Liver (tissue), 9 donors: ENCODE measurements around the gene LILRA2. TPM values are rescaled to one million over a fixed set of nuclear protein-coding genes. Genes with fewer than 3 reads are reported as not detected.
"Not testable (repeated sequence)": the region's sequence is repeated elsewhere in the genome, so short reads cannot be mapped to it uniquely, and the experiment has no call there.

Experiments used
- DNase-seq: peaks from one replicate; pipeline ENCODE4 v3.0.0-alpha.2; 2017; ENCODE audit warnings: low spot score
- H3K27ac ChIP-seq, 2 donors: one replicate each; pipeline ENCODE4 v1.7.0; 2013; ENCODE audit warnings: inconsistent platforms in 2 of 2, low read length in 2 of 2, control low read depth in 1 of 2, low read depth in 1 of 2, mild to moderate bottlenecking in 1 of 2
- H3K27me3 ChIP-seq, 4 donors: one replicate each; pipeline versions ENCODE4 v1.6.1 to v1.7.0; 2013; ENCODE audit warnings: low read length in 3 of 4, inconsistent platforms in 1 of 4, mild to moderate bottlenecking in 1 of 4, moderate library complexity in 1 of 4; ENCODE audit not compliant: control insufficient read depth in 4 of 4, insufficient read depth in 4 of 4
- H3K36me3 ChIP-seq, 4 donors: one replicate each; pipeline versions ENCODE4 v1.6.1 to v1.7.0; 2013; ENCODE audit warnings: low read length in 3 of 4, mild to moderate bottlenecking in 3 of 4, low read depth in 1 of 4, moderate library complexity in 1 of 4; ENCODE audit not compliant: control insufficient read depth in 4 of 4, insufficient read depth in 3 of 4
- H3K4me1 ChIP-seq, 4 donors: one replicate each; pipeline versions ENCODE4 v1.6.1 to v1.7.0; 2013; ENCODE audit warnings: low read length in 3 of 4, mild to moderate bottlenecking in 3 of 4, moderate library complexity in 1 of 4; ENCODE audit not compliant: control insufficient read depth in 4 of 4, insufficient read depth in 4 of 4
- H3K4me3 ChIP-seq, 3 donors: one replicate each; pipeline versions ENCODE4 v1.6.1 to v1.7.0; 2013; ENCODE audit warnings: low read length in 3 of 3, control low read depth in 1 of 3, low read depth in 1 of 3, mild to moderate bottlenecking in 1 of 3
- H3K9ac ChIP-seq, 2 donors: one replicate each; pipeline ENCODE4 v1.7.0; 2013; ENCODE audit warnings: low read length in 2 of 2, mild to moderate bottlenecking in 2 of 2, moderate library complexity in 2 of 2, control low read depth in 1 of 2, low read depth in 1 of 2
- H3K9me3 ChIP-seq, 4 donors: one replicate each; pipeline versions ENCODE4 v1.6.1 to v1.7.0; 2013; ENCODE audit warnings: low read length in 3 of 4; ENCODE audit not compliant: control insufficient read depth in 4 of 4
- ATF3 ChIP-seq: IDR thresholded peaks from 2 replicates; pipeline ENCODE4 v1.6.1; 2016; ENCODE audit warnings: antibody characterized with exemption
- CTCF ChIP-seq: fragments of 150-350 bp; IDR thresholded peaks from 2 replicates; pipeline ENCODE4 v1.5.1; 2017; ENCODE audit warnings: improper control_type of control experiment, low read depth, low read length; ENCODE audit not compliant: missing input control
- EGR1 ChIP-seq, 2 donors: IDR thresholded peaks; 2 replicates each; pipeline ENCODE4 v1.6.1; 2016 to 2018; ENCODE audit warnings: antibody characterized with exemption in 2 of 2, low read depth in 2 of 2
- FOXA1 ChIP-seq: IDR thresholded peaks from 2 replicates; pipeline ENCODE4 v1.6.1; 2016; ENCODE audit warnings: antibody characterized with exemption
- FOXA2 ChIP-seq: IDR thresholded peaks from 2 replicates; pipeline ENCODE4 v1.6.1; 2016; ENCODE audit warnings: antibody characterized with exemption
- GABPA ChIP-seq, 2 donors: IDR thresholded peaks in 1 of 2; conservative IDR thresholded peaks in 1 of 2; 2 replicates each; pipeline ENCODE4 v1.6.1; 2016; ENCODE audit warnings: antibody characterized with exemption in 2 of 2, mild to moderate bottlenecking in 1 of 2, moderate library complexity in 1 of 2
- HNF4A ChIP-seq, 2 donors: conservative IDR thresholded peaks; 2 replicates each; pipeline ENCODE4 v1.6.1; 2016; ENCODE audit warnings: antibody characterized with exemption in 2 of 2, mild to moderate bottlenecking in 2 of 2
- HNF4G ChIP-seq: IDR thresholded peaks from 2 replicates; pipeline ENCODE4 v1.6.1; 2016; ENCODE audit warnings: antibody characterized with exemption
- JUND ChIP-seq, 2 donors: IDR thresholded peaks; 2 replicates each; pipeline ENCODE4 v1.6.1; 2016; ENCODE audit warnings: antibody characterized with exemption in 2 of 2
- MAX ChIP-seq: IDR thresholded peaks from 2 replicates; pipeline ENCODE4 v1.6.1; 2016; ENCODE audit warnings: antibody characterized with exemption
- NR2F2 ChIP-seq: IDR thresholded peaks from 2 replicates; pipeline ENCODE4 v1.6.1; 2016; ENCODE audit warnings: antibody characterized with exemption
- REST ChIP-seq: IDR thresholded peaks from 2 replicates; pipeline ENCODE4 v1.6.1; 2016; ENCODE audit warnings: antibody characterized with exemption, mild to moderate bottlenecking
- SP1 ChIP-seq: IDR thresholded peaks from 2 replicates; pipeline ENCODE4 v1.6.1; 2018; ENCODE audit warnings: antibody characterized with exemption, mild to moderate bottlenecking
- WGBS: extraction: QIAGEN DNeasy Blood & Tissue Kit; methylation state at CpG from one replicate; pipeline ENCODE4 v1.1.7; 2013; 5-methylcytosine and 5-hydroxymethylcytosine counted together
- polyA plus RNA-seq, 2 donors: library from polyadenylated mRNA; stranded (reverse) in 1 of 2; unstranded in 1 of 2; fragments of 200-250 nt in 1 of 2; fragments of >200 nt in 1 of 2; fragmentation: Nextera tagmentation in 1 of 2; extraction: Ambion mirVana in 1 of 2; gene quantifications; one replicate each; pipeline versions ENCODE4 v1.2.1 to v1.2.3, GENCODE V29; 2013 to 2015
- total RNA-seq, 2 donors: library from RNA; depleted of rRNA; stranded (reverse); fragments of >200 nt; gene quantifications; one replicate each; pipeline ENCODE4 v1.2.3, GENCODE V29; 2014
- donor health status: healthy.
- donor health status: healthy.
- donor health status: healthy.
- donor health status: healthy.
- donor health status: healthy.

Gene LILRA2
- total and polyA plus RNA-seq, 4 donors: 1.3 to 8.2 (median 4.1) TPM

- TF ChIP-seq MAX: no peak
- no peak for TF ChIP-seq HNF4A (conservative IDR thresholded peaks at IDR 0.05)
- no peak for TF ChIP-seq ATF3
- no peak for TF ChIP-seq HNF4G
- no peak for TF ChIP-seq EGR1 (IDR thresholded peaks at IDR 0.05; ENCODE audit: low read depth in 2 of 2)
These were observed 2.9 kb downstream of the LILRA2 start (continued) for GRCh38 chr19:54576411-54576976.

- H3K27me3 ChIP-seq: no peaks in the 10 kb centered on the region
- no peaks in the 10 kb centered on the region for H3K4me1 ChIP-seq
- H3K36me3 ChIP-seq: no peaks in the 10 kb centered on the region
- WGBS: 71% methylated on average over 3 of the region's 3 CpGs
- TF ChIP-seq ATF3: no peak
- no peak for TF ChIP-seq REST
- no peak for TF ChIP-seq FOXA1
- no peak for TF ChIP-seq EGR1 (IDR thresholded peaks at IDR 0.05; ENCODE audit: low read depth in 2 of 2)
- TF ChIP-seq JUND (IDR thresholded peaks at IDR 0.05): no peak
- no peak for TF ChIP-seq HNF4G
- TF ChIP-seq GABPA (IDR thresholded peaks at IDR 0.05 in 1 of 2, conservative IDR thresholded peaks at IDR 0.05 in 1 of 2): no peak
- no peak for TF ChIP-seq MAX
- TF ChIP-seq NR2F2: no peak
- no peak for DNase-seq
- H3K27ac ChIP-seq: no peak overlapping the region
- no peak overlapping the region for H3K9ac ChIP-seq
- H3K4me3 ChIP-seq: no peak overlapping the region
- peaks cover 0 to 2% (median 0%) of the 10 kb centered on the region in 4 donors for H3K9me3 ChIP-seq
These were observed 3.7 kb downstream of the LILRA2 start for GRCh38 chr19:54577334-54577733.

- not testable (repeated sequence) for H3K4me1 ChIP-seq, H3K9me3 ChIP-seq, H3K27me3 ChIP-seq, DNase-seq, H3K36me3 ChIP-seq, H3K4me3 ChIP-seq, H3K27ac ChIP-seq, H3K9ac ChIP-seq
- 83% methylated on average over 5 of the region's 5 CpGs for WGBS
These were observed 4.7 kb downstream of the LILRA2 start for GRCh38 chr19:54578268-54578667.

GRCh38 chr19:54586397-54586796 lies 12.8 kb downstream of the LILRA2 start:
- no peak overlapping the region for H3K27ac ChIP-seq
- peaks cover 0 to 2% (median under 1%) of the 10 kb centered on the region in 4 donors for H3K9me3 ChIP-seq
- H3K27me3 ChIP-seq: peaks cover 0 to 4% (median 0%) of the 10 kb centered on the region in 4 donors
- H3K4me3 ChIP-seq: no peak overlapping the region
- DNase-seq: no peak
- H3K9ac ChIP-seq: no peak overlapping the region
- 65% methylated on average over 5 of the region's 5 CpGs for WGBS
- no peaks in the 10 kb centered on the region for H3K36me3 ChIP-seq
- H3K4me1 ChIP-seq: no peaks in the 10 kb centered on the region
- no peak for TF ChIP-seq FOXA2
- no peak for TF ChIP-seq REST
- no peak for TF ChIP-seq FOXA1
- no peak for TF ChIP-seq HNF4A (conservative IDR thresholded peaks at IDR 0.05)
- TF ChIP-seq EGR1 (IDR thresholded peaks at IDR 0.05; ENCODE audit: low read depth in 2 of 2): no peak
- no peak for TF ChIP-seq ATF3
- no peak for TF ChIP-seq JUND (IDR thresholded peaks at IDR 0.05)
- no peak for TF ChIP-seq CTCF
- TF ChIP-seq SP1: no peak
- TF ChIP-seq HNF4G: no peak
